Subcutaneous abdominal adipose tissue (tissue), 5 donors: ENCODE measurements around the gene BCAS1.

Source experiments
- H3K27ac ChIP-seq: one replicate; pipeline ENCODE4 v1.7.0; 2013; ENCODE audit warnings: low read depth, mild to moderate bottlenecking, inconsistent platforms, low read length, moderate library complexity
- H3K27me3 ChIP-seq, 5 donors: one replicate each; pipeline ENCODE4 v1.7.0; 2013; ENCODE audit warnings: low read length in 5 of 5, inconsistent platforms in 1 of 5; ENCODE audit not compliant: control insufficient read depth in 5 of 5, insufficient read depth in 4 of 5
- H3K36me3 ChIP-seq, 5 donors: one replicate each; pipeline ENCODE4 v1.7.0; 2013; ENCODE audit warnings: low read length in 5 of 5; ENCODE audit not compliant: control insufficient read depth in 5 of 5, insufficient read depth in 5 of 5
- H3K4me1 ChIP-seq, 5 donors: one replicate each; pipeline ENCODE4 v1.7.0; 2013; ENCODE audit warnings: low read length in 5 of 5, mild to moderate bottlenecking in 3 of 5, moderate library complexity in 1 of 5; ENCODE audit not compliant: control insufficient read depth in 5 of 5, insufficient read depth in 5 of 5
- H3K4me3 ChIP-seq, 5 donors: one replicate each; pipeline ENCODE4 v1.7.0; 2013; ENCODE audit warnings: low read length in 5 of 5, low read depth in 1 of 5
- H3K9ac ChIP-seq, 5 donors: one replicate each; pipeline ENCODE4 v1.7.0; 2013; ENCODE audit warnings: low read length in 5 of 5, mild to moderate bottlenecking in 4 of 5, moderate library complexity in 3 of 5
- H3K9me3 ChIP-seq, 5 donors: one replicate each; pipeline ENCODE4 v1.7.0; 2013; ENCODE audit warnings: low read length in 5 of 5; ENCODE audit not compliant: control insufficient read depth in 5 of 5
- donor health status: healthy.
- donor health status: healthy.
- donor health status: healthy.
- donor health status: healthy.
- donor health status: healthy.

BCAS1 gene

GRCh38 chr20:53898556-53898931 is 171.8 kb downstream of the BCAS1 start:
- Histone ChIP-seq H3K4me1 (peaks cover 0 to 40% (median 18%) of the 10 kb centered on the region in 5 donors), H3K9ac (no peak overlapping the region), H3K27me3 (no peaks in the 10 kb centered on the region), H3K36me3 (no peaks in the 10 kb centered on the region), H3K27ac (no peak overlapping the region), H3K4me3 (no peak overlapping the region), H3K9me3 (no peaks in the 10 kb centered on the region)

DNA sequence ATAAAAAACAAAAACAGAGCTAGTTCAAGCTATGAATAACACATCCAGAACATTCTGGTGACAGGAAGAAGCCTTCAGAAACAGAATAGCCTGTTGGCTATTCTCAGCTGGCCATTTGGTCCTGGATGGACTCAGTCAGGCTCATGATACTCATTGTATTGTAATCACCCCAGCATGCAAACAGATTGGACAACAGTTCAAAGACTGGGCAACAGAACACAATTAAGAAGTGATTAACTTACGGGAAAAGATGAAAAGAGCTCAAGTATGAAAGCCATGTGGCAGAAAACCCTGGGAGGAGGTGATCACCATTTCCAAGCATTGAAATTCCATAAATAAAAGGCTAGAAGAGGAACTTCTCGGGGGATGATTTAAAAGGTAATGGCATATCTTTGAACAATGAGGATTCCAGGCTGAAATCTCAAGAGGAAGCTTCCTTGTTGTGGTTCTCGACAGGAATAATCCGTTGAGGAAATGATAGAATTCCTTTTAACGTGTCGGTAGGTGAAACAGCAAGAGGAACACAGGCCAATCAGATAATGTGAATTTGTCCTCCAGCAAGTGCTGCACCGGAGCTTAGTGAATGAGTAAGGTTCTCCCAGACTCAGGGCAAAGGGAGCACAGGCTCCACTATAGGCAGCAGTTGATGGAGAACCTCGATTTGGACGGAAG is 172.4 kb downstream of the BCAS1 start:
- H3K4me3 ChIP-seq, result no peak overlapping the region
- H3K9me3 ChIP-seq, result no peaks in the 10 kb centered on the region
- H3K4me1 ChIP-seq, result peaks cover 0 to 40% (median 18%) of the 10 kb centered on the region in 5 donors
- H3K27ac ChIP-seq, result peak overlapping the region; percentile 55
- no peak overlapping the region for H3K9ac ChIP-seq
- H3K27me3 ChIP-seq, result no peaks in the 10 kb centered on the region
- H3K36me3 ChIP-seq, result no peaks in the 10 kb centered on the region

DNA sequence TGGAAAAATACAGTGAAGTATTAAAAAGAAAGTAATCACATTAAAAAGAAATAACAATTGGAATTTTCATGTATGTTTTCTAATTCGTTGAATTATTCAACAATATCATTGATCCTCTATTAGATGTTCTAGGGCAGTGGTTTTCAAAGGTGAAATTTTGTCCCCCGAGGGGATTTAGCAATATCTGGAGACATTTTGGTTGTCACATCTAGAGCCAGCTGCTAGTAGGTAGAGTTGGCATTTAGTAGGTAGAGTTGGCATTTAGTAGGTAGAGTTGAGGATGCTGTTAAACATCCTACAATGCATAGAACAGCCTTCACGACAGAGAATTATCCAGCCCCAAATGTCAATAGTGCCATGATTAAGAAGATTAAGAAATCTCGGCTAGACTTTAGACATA is 173.7 kb downstream of the BCAS1 start:
- Histone ChIP-seq H3K27me3 (no peaks in the 10 kb centered on the region), H3K36me3 (no peaks in the 10 kb centered on the region), H3K9me3 (peaks cover 0 to 2% (median 0%) of the 10 kb centered on the region in 5 donors), H3K4me3 (no peak overlapping the region), H3K4me1 (peaks cover 0 to 36% (median 15%) of the 10 kb centered on the region in 5 donors), H3K27ac (no peak overlapping the region), H3K9ac (no peak overlapping the region)

DNA sequence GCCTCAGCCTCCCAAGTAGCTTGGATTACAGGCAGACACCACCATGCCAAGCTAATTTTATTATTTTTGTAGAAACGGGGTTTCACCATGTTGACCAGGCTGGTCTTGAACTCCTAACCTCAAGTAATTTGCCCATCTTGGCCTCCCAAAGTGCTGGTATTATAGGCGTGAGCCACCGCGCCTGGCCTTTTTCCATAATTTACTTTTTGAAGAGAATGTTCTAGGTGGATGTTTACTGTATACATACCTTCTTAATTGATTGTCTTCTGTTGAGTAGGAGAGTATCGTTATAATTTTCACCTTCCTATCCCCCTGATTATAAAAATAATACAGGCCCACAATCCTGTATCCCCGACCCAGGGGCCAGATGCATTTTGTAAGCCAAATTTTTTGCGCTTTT is 174.4 kb downstream of the BCAS1 start:
- H3K9me3 ChIP-seq, result peaks cover 3 to 8% (median 5%) of the 10 kb centered on the region in 5 donors
- H3K4me1 ChIP-seq, result peaks cover 0 to 31% (median 11%) of the 10 kb centered on the region in 5 donors
- no peaks in the 10 kb centered on the region for H3K36me3 ChIP-seq
- no peak overlapping the region for H3K4me3 ChIP-seq
- H3K27me3 ChIP-seq, result no peaks in the 10 kb centered on the region
- no peak overlapping the region for H3K9ac ChIP-seq
- H3K27ac ChIP-seq, result no peak overlapping the region

DNA sequence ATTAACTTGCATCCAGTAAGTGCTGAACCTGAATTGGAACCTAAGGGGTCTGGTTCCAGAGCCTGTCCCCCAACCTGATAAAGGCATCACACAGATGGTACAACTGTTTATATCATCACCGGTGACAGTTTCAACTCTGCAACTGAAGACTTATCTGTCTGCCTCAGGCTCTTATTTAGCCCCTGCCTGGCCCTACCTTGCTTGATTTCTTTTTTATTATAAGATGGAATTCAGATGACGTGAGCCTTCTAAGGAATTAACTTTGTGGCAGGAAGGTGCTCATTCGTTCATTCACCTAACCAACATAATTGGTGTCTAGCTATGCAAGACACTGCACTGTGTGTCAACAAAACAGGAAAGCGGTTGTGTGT is 175.0 kb downstream of the BCAS1 start:
- Histone ChIP-seq H3K9ac (no peak overlapping the region), H3K36me3 (no peaks in the 10 kb centered on the region), H3K27me3 (no peaks in the 10 kb centered on the region), H3K4me3 (no peak overlapping the region), H3K27ac (no peak overlapping the region), H3K9me3 (peaks cover 3 to 8% (median 6%) of the 10 kb centered on the region in 5 donors), H3K4me1 (peaks cover 0 to 34% (median 17%) of the 10 kb centered on the region in 5 donors)

DNA sequence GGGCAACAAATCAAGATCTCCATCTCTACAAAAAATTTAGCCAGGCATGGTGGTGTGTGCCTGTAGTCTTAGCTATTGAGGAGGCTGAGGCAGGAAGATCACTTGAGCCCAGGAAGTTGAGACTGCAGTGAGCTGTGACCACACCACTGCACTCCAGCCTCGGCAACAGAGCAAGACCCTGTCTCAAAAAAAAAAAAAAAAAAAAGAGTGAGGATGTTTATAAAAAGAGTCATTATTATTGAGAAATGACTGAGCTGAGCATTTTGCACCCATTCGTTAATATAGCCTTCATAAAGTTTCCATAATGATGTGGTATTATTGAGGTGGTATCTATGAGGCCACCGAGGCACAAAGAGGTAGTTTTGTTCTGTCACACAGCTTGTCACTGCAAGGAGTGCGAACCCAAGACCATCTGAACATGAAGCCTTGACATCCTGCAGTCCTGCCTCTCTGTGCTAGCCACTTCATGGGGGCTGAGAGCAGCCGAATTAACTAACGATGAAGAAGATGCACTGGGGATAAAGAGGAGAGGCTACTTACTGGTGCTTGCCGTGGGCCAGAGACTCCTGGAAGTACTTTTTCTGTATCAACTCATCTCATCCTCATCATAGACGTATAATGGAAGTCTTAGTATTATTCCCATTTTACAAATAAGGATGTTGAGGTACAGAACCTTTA is 175.5 kb downstream of the BCAS1 start:
- peaks cover 3 to 8% (median 6%) of the 10 kb centered on the region in 5 donors for H3K9me3 ChIP-seq
- H3K9ac ChIP-seq, result no peak overlapping the region
- no peak overlapping the region for H3K27ac ChIP-seq
- no peaks in the 10 kb centered on the region for H3K27me3 ChIP-seq
- H3K4me1 ChIP-seq, result peaks cover 0 to 30% (median 19%) of the 10 kb centered on the region in 5 donors
- no peaks in the 10 kb centered on the region for H3K36me3 ChIP-seq
- H3K4me3 ChIP-seq, result no peak overlapping the region
